Upper lobe of left lung (tissue), 4 donors: ENCODE measurements around the gene GRIK5.

Experiments
- CTCF ChIP-seq, 6 experiments: fragments of 450-650 bp in 4 of 6; fragments of 200-600 bp in 2 of 6; sonication (generic) in 2 of 6; IDR thresholded peaks; one replicate each; pipeline ENCODE4 v1.5.1; 2016 to 2019; ENCODE audit warnings: antibody characterized with exemption in 6 of 6
- EP300 ChIP-seq, 4 donors: sonication (generic); formaldehyde crosslinking; IDR thresholded peaks; one replicate each; pipeline ENCODE4 v1.5.1; 2017; ENCODE audit warnings: antibody characterized with exemption in 4 of 4, control low read depth in 2 of 4
- POLR2AphosphoS5 ChIP-seq, 2 donors: sonication (generic); formaldehyde crosslinking; IDR thresholded peaks; one replicate each; pipeline ENCODE4 v1.5.1; 2017; ENCODE audit warnings: antibody characterized with exemption in 2 of 2

- TF ChIP-seq CTCF (IDR thresholded peaks at IDR 0.05) (no peak), EP300 (IDR thresholded peaks at IDR 0.05) (no peak), POLR2AphosphoS5 (IDR thresholded peaks at IDR 0.05) (no peak)
These were observed 85.0 kb downstream of the GRIK5 start for GRCh38 chr19:41984961-41985360.
